HepG2 (cell line): ENCODE measurements around the gene DLX5. TPM values are rescaled to one million over a fixed set of nuclear protein-coding genes. Genes with fewer than 3 reads are reported as not detected.

ENCODE experiments used
- E2F1 ChIP-seq: sonication (generic); formaldehyde crosslinking; IDR thresholded peaks from 2 replicates; pipeline ENCODE4 v1.5.0; 2020; ENCODE audit warnings: missing genetic modification reagents
- KDM5A ChIP-seq: fragments of 200-600 bp; sonication (generic); IDR thresholded peaks from 2 replicates; pipeline ENCODE4 v1.7.0; 2018; ENCODE audit warnings: antibody characterized with exemption, mild to moderate bottlenecking, low read length, borderline replicate concordance
- KMT2B ChIP-seq: IDR thresholded peaks from 2 replicates; pipeline ENCODE4 v1.6.1; 2016; ENCODE audit warnings: missing genetic modification reagents, missing compliant biosample characterization
- NKX3-1 ChIP-seq: sonication (generic); formaldehyde crosslinking; IDR thresholded peaks from 2 replicates; pipeline ENCODE4 v1.5.0; 2020; ENCODE audit warnings: missing genetic modification reagents
- SOX6 ChIP-seq, 2 experiments: fragments of 450-650 bp in 1 of 2; sonication (generic) in 1 of 2; formaldehyde crosslinking in 1 of 2; IDR thresholded peaks; 2 replicates each; pipeline versions ENCODE4 v1.4.0 to v1.6.1; 2017 to 2020; ENCODE audit warnings: antibody characterized with exemption in 1 of 2, mild to moderate bottlenecking in 1 of 2, missing genetic modification reagents in 1 of 2
- ZMAT3 ChIP-seq: sonication (generic); formaldehyde crosslinking; conservative IDR thresholded peaks from 2 replicates; pipeline ENCODE4 v1.7.0; 2021; ENCODE audit warnings: missing genetic modification reagents
- ZNF441 ChIP-seq: sonication (generic); formaldehyde crosslinking; IDR thresholded peaks from 2 replicates; pipeline ENCODE4 v1.7.0; 2021; ENCODE audit warnings: missing genetic modification reagents, borderline replicate concordance
- ZNF484 ChIP-seq: sonication (generic); formaldehyde crosslinking; IDR thresholded peaks from 2 replicates; pipeline ENCODE4 v1.5.1; 2020; ENCODE audit warnings: mild to moderate bottlenecking, low read depth, missing genetic modification reagents, borderline replicate concordance
- ZNF687 ChIP-seq: sonication (generic); formaldehyde crosslinking; IDR thresholded peaks from 2 replicates; pipeline ENCODE4 v1.5.1; 2020; ENCODE audit warnings: mild to moderate bottlenecking, missing genetic modification reagents, moderate library complexity
- ZNF691 ChIP-seq: sonication (generic); formaldehyde crosslinking; IDR thresholded peaks from 2 replicates; pipeline ENCODE4 v1.4.0; 2020; ENCODE audit warnings: missing genetic modification reagents, low read depth, mild to moderate bottlenecking, borderline replicate concordance
- ZNF761 ChIP-seq: sonication (generic); formaldehyde crosslinking; conservative IDR thresholded peaks from 2 replicates; pipeline ENCODE4 v1.4.0; 2020; ENCODE audit warnings: mild to moderate bottlenecking, missing genetic modification reagents
- ZNF770 ChIP-seq: sonication (generic); formaldehyde crosslinking; IDR thresholded peaks from 2 replicates; pipeline ENCODE4 v1.5.0; 2020; ENCODE audit warnings: mild to moderate bottlenecking, missing genetic modification reagents
- ZNF780A ChIP-seq: sonication (generic); formaldehyde crosslinking; IDR thresholded peaks from 2 replicates; pipeline ENCODE4 v1.8.0; 2022; ENCODE audit warnings: mild to moderate bottlenecking, missing genetic modification reagents, moderate library complexity
- polyA plus RNA-seq, 8 experiments: library from polyadenylated mRNA; depleted of rRNA in 3 of 8; stranded (reverse) in 7 of 8; unstranded in 1 of 8; fragments of >200 nt; fragmentation: Illumina TruSeq in 4 of 8; extraction: Trizol in 4 of 8; gene quantifications; 2 replicates each; pipeline versions ENCODE4 v1.2.1 to v1.2.3, GENCODE V29; 2011 to 2016; ENCODE audit warnings: low read depth in 4 of 8, missing spikeins in 1 of 8, mixed read lengths in 1 of 8; ENCODE audit not compliant: insufficient read depth in 1 of 8
- total RNA-seq, 5 experiments: library from RNA; depleted of rRNA; stranded (reverse); fragments of >200 nt; fragmentation: Illumina TruSeq; extraction: Trizol; gene quantifications; 2 replicates each; pipeline ENCODE4 v1.2.3, GENCODE V29; 2016; ENCODE audit warnings: low read depth in 1 of 5
- TF ChIP-seq, protein P1 (sequence below): IDR thresholded peaks from 2 replicates; pipeline ENCODE4 v1.4.0; 2020; ENCODE audit warnings: mild to moderate bottlenecking, missing genetic modification reagents

The DLX5 gene
- total and polyA plus RNA-seq, 2 of the 13 experiments (the other 11 are each of a cell fraction or from before 2014, with no cell fraction given): not detected

GRCh38 chr7:97016381-97017191 is 8.0 kb downstream of the DLX5 start (continued):
- no peak for TF ChIP-seq ZNF780A
- no peak for TF ChIP-seq KDM5A
- TF ChIP-seq E2F1: peak; percentile 70; the same call in 1 of the 2 replicates
- TF ChIP-seq ZNF770: peak; percentile 36; the same call in 1 of the 2 replicates
- no peak for TF ChIP-seq SOX6 (IDR thresholded peaks at IDR 0.05)
- peak; percentile 66 for TF ChIP-seq SOX6 (CRISPR knock-in tag; IDR thresholded peaks at IDR 0.05)
- TF ChIP-seq ZMAT3 (CRISPR knock-in tag): peak; percentile 45; the same call in 1 of the 2 replicates
- TF ChIP-seq NKX3-1 (CRISPR knock-in tag): peak; percentile 72; the same call in 1 of the 2 replicates
- peak; percentile 37; the same call in 1 of the 2 replicates for TF ChIP-seq ZNF441 (CRISPR knock-in tag)
- TF ChIP-seq KMT2B: peak; percentile 51; the same call in 1 of the 2 replicates
- 0 out of 2 replicates have a peak, but pooled peaks have one; percentile 31 for TF ChIP-seq ZNF691 (CRISPR knock-in tag)
- TF ChIP-seq ZNF484 (CRISPR knock-in tag): no peak
- TF ChIP-seq ZNF761 (CRISPR knock-in tag): 0 out of 2 replicates have a peak, but pooled peaks have one; percentile 25
- TF ChIP-seq, protein P1, sequence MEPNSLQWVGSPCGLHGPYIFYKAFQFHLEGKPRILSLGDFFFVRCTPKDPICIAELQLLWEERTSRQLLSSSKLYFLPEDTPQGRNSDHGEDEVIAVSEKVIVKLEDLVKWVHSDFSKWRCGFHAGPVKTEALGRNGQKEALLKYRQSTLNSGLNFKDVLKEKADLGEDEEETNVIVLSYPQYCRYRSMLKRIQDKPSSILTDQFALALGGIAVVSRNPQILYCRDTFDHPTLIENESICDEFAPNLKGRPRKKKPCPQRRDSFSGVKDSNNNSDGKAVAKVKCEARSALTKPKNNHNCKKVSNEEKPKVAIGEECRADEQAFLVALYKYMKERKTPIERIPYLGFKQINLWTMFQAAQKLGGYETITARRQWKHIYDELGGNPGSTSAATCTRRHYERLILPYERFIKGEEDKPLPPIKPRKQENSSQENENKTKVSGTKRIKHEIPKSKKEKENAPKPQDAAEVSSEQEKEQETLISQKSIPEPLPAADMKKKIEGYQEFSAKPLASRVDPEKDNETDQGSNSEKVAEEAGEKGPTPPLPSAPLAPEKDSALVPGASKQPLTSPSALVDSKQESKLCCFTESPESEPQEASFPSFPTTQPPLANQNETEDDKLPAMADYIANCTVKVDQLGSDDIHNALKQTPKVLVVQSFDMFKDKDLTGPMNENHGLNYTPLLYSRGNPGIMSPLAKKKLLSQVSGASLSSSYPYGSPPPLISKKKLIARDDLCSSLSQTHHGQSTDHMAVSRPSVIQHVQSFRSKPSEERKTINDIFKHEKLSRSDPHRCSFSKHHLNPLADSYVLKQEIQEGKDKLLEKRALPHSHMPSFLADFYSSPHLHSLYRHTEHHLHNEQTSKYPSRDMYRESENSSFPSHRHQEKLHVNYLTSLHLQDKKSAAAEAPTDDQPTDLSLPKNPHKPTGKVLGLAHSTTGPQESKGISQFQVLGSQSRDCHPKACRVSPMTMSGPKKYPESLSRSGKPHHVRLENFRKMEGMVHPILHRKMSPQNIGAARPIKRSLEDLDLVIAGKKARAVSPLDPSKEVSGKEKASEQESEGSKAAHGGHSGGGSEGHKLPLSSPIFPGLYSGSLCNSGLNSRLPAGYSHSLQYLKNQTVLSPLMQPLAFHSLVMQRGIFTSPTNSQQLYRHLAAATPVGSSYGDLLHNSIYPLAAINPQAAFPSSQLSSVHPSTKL (CRISPR knock-in tag): peak; percentile 51
- TF ChIP-seq ZNF687 (CRISPR knock-in tag): peak; percentile 88
